NCI-H2196 (cell line): ENCODE data around the gene NTM.

Source experiments
- DNase-seq: peaks from one replicate; lab custom pipeline; 2025; ENCODE audit not compliant: unreplicated experiment; lab: John Stamatoyannopoulos, UW

The NTM gene

GRCh38 chr11:131633921-131634715 lies 263.7 kb downstream of the NTM start:
- no peak for DNase-seq

GRCh38 chr11:131637469-131638175 lies 267.2 kb downstream of the NTM start:
- DNase-seq: no peak

- no peak for DNase-seq
Measured at GRCh38 chr11:131638889-131639288, 268.5 kb downstream of the NTM start.

- DNase-seq: no peak
Measured at GRCh38 chr11:131640320-131640719, 269.9 kb downstream of the NTM start.

- DNase-seq: no peak
Measured at GRCh38 chr11:131642756-131643531, 272.5 kb downstream of the NTM start.

- DNase-seq: no peak
Measured at GRCh38 chr11:131644204-131644795, 273.9 kb downstream of the NTM start.

GRCh38 chr11:131645237-131645636 lies 274.8 kb downstream of the NTM start:
- no peak for DNase-seq

GRCh38 chr11:131649856-131650255 lies 279.4 kb downstream of the NTM start:
- no peak for DNase-seq

- no peak for DNase-seq
Measured at GRCh38 chr11:131652231-131652630, 281.8 kb downstream of the NTM start.

- DNase-seq: no peak
Measured at GRCh38 chr11:131653260-131653659, 282.8 kb downstream of the NTM start.

- no peak for DNase-seq
Measured at GRCh38 chr11:131654849-131655248, 284.4 kb downstream of the NTM start.

GRCh38 chr11:131656179-131656838 lies 285.9 kb downstream of the NTM start:
- DNase-seq: no peak

- DNase-seq: no peak
Measured at GRCh38 chr11:131656839-131657211, 286.4 kb downstream of the NTM start.

GRCh38 chr11:131658414-131658813 lies 288.0 kb downstream of the NTM start:
- no peak for DNase-seq

GRCh38 chr11:131658952-131659351 lies 288.5 kb downstream of the NTM start:
- no peak for DNase-seq

GRCh38 chr11:131659931-131660330 lies 289.5 kb downstream of the NTM start:
- no peak for DNase-seq

GRCh38 chr11:131661132-131661531 lies 290.7 kb downstream of the NTM start:
- DNase-seq: no peak

- no peak for DNase-seq
Measured at GRCh38 chr11:131662317-131662972, 292.0 kb downstream of the NTM start.

GRCh38 chr11:131662993-131663392 lies 292.6 kb downstream of the NTM start:
- DNase-seq: no peak
